ENCODE data around the gene DUOXA1. TPM values are rescaled to one million over a fixed set of nuclear protein-coding genes. Genes with fewer than 3 reads are reported as not detected.
"Not testable (repeated sequence)": the region's sequence is repeated elsewhere in the genome, so short reads cannot be mapped to it uniquely, and the experiment has no call there.

DUOXA1 gene
- total RNA-seq, 1 donor from 2014 or later = not detected

GRCh38 chr15:45151998-45152828, 22.5 kb upstream of the DUOXA1 start:
- no peak for DNase-seq (ENCODE audit: extremely low read depth, low read depth, low spot score)

- no peak for DNase-seq (ENCODE audit: extremely low read depth, low read depth, low spot score)
Measured at GRCh38 chr15:45150997-45151396, 21.3 kb upstream of the DUOXA1 start.

- no peak for DNase-seq (ENCODE audit: extremely low read depth, low read depth, low spot score)
Measured at GRCh38 chr15:45150481-45150880, 20.8 kb upstream of the DUOXA1 start.

GRCh38 chr15:45149060-45149459, 19.4 kb upstream of the DUOXA1 start:
- no peak for DNase-seq (ENCODE audit: extremely low read depth, low read depth, low spot score)

GRCh38 chr15:45148076-45149059, 18.7 kb upstream of the DUOXA1 start:
- DNase-seq (ENCODE audit: extremely low read depth, low read depth, low spot score) = no peak

- DNase-seq (ENCODE audit: extremely low read depth, low read depth, low spot score) = no peak
Measured at GRCh38 chr15:45147606-45148005, 17.9 kb upstream of the DUOXA1 start.

GRCh38 chr15:45146405-45146804, 16.7 kb upstream of the DUOXA1 start:
- no peak for DNase-seq (ENCODE audit: extremely low read depth, low read depth, low spot score)

GRCh38 chr15:45144775-45145174, 15.1 kb upstream of the DUOXA1 start:
- DNase-seq (ENCODE audit: extremely low read depth, low read depth, low spot score) = no peak

GRCh38 chr15:45143946-45144345, 14.3 kb upstream of the DUOXA1 start:
- no peak for DNase-seq (ENCODE audit: extremely low read depth, low read depth, low spot score)

GRCh38 chr15:45143056-45143455, 13.4 kb upstream of the DUOXA1 start:
- no peak for DNase-seq (ENCODE audit: extremely low read depth, low read depth, low spot score)

- DNase-seq (ENCODE audit: extremely low read depth, low read depth, low spot score) = no peak
Measured at GRCh38 chr15:45141386-45141785, 11.7 kb upstream of the DUOXA1 start.

GRCh38 chr15:45140557-45141250, 11.0 kb upstream of the DUOXA1 start:
- DNase-seq (ENCODE audit: extremely low read depth, low read depth, low spot score) = no peak

- DNase-seq (ENCODE audit: extremely low read depth, low read depth, low spot score) = no peak
Measured at GRCh38 chr15:45139770-45140169, 10.1 kb upstream of the DUOXA1 start.

GRCh38 chr15:45138814-45139765, 9.4 kb upstream of the DUOXA1 start:
- no peak for DNase-seq (ENCODE audit: extremely low read depth, low read depth, low spot score)

- DNase-seq (ENCODE audit: extremely low read depth, low read depth, low spot score) = no peak
Measured at GRCh38 chr15:45137703-45138102, 8.0 kb upstream of the DUOXA1 start.

- DNase-seq (ENCODE audit: extremely low read depth, low read depth, low spot score) = no peak
Measured at GRCh38 chr15:45136378-45136764, 6.7 kb upstream of the DUOXA1 start.

GRCh38 chr15:45135705-45136377, 6.2 kb upstream of the DUOXA1 start:
- DNase-seq (ENCODE audit: extremely low read depth, low read depth, low spot score) = not testable (repeated sequence)

- no peak for DNase-seq (ENCODE audit: extremely low read depth, low read depth, low spot score)
Measured at GRCh38 chr15:45134682-45135604, 5.3 kb upstream of the DUOXA1 start.
